HL-60 (cell line): Measurements from ENCODE around the gene PTPN1.
A peak's percentile ranks its signal among the peaks of the same experiment; 100 is the strongest.

Source experiments
- POLR2AphosphoS5 ChIP-seq: IDR thresholded peaks from 2 replicates; pipeline ENCODE4 v1.6.1; 2012; ENCODE audit warnings: low read depth
- REST ChIP-seq: IDR thresholded peaks from 2 replicates; pipeline ENCODE4 v1.6.1; 2012; ENCODE audit warnings: low read depth; ENCODE audit not compliant: insufficient replicate concordance
- TF ChIP-seq, protein P1 (sequence below): IDR thresholded peaks from one replicate; pipeline ENCODE4 v1.5.1; 2011; ENCODE audit warnings: low read length, control low read depth, inconsistent platforms; ENCODE audit not compliant: insufficient read depth

- TF ChIP-seq, protein P1, sequence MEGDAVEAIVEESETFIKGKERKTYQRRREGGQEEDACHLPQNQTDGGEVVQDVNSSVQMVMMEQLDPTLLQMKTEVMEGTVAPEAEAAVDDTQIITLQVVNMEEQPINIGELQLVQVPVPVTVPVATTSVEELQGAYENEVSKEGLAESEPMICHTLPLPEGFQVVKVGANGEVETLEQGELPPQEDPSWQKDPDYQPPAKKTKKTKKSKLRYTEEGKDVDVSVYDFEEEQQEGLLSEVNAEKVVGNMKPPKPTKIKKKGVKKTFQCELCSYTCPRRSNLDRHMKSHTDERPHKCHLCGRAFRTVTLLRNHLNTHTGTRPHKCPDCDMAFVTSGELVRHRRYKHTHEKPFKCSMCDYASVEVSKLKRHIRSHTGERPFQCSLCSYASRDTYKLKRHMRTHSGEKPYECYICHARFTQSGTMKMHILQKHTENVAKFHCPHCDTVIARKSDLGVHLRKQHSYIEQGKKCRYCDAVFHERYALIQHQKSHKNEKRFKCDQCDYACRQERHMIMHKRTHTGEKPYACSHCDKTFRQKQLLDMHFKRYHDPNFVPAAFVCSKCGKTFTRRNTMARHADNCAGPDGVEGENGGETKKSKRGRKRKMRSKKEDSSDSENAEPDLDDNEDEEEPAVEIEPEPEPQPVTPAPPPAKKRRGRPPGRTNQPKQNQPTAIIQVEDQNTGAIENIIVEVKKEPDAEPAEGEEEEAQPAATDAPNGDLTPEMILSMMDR: peak; percentile 68
- no peak for TF ChIP-seq POLR2AphosphoS5
- TF ChIP-seq REST: no peak
Observed at GRCh38 chr20:50580016-50580747, 70.0 kb downstream of the PTPN1 start.
